Spleen (tissue), 11 donors: Measurements from ENCODE around the gene FYN. TPM values are rescaled to one million over a fixed set of nuclear protein-coding genes. Genes with fewer than 3 reads are reported as not detected.
"Not testable (repeated sequence)": the region's sequence is repeated elsewhere in the genome, so short reads cannot be mapped to it uniquely, and the experiment has no call there.

Experiments used
- DNase-seq: peaks from one replicate; pipeline ENCODE4 v3.0.0-alpha.2; 2020
- H3K27ac ChIP-seq, 8 donors: fragments of 200-600 bp; sonication (generic) in 7 of 8; 1 replicate in 4 of 8; 2 replicates in 4 of 8; pipeline versions ENCODE4 v1.5.0 to v1.8.0; 2016 to 2021; ENCODE audit warnings: inconsistent platforms in 4 of 8, mild to moderate bottlenecking in 4 of 8, moderate library complexity in 1 of 8
- H3K27me3 ChIP-seq, 7 donors: fragments of 200-600 bp; sonication (generic) in 6 of 7; replicated peaks in 1 of 7; 1 replicate in 4 of 7; 2 replicates in 3 of 7; pipeline versions ENCODE4 v1.5.0 to v1.8.0; 2016 to 2021; ENCODE audit warnings: inconsistent platforms in 3 of 7, mild to moderate bottlenecking in 1 of 7
- H3K36me3 ChIP-seq, 6 donors: fragments of 200-600 bp; sonication (generic) in 5 of 6; 1 replicate in 4 of 6; 2 replicates in 2 of 6; pipeline versions ENCODE4 v1.5.0 to v1.8.0; 2016 to 2021; ENCODE audit warnings: inconsistent platforms in 2 of 6
- H3K4me1 ChIP-seq, 6 donors: fragments of 200-600 bp; sonication (generic) in 5 of 6; 1 replicate in 3 of 6; 2 replicates in 3 of 6; pipeline versions ENCODE4 v1.5.0 to v1.8.0; 2016 to 2021; ENCODE audit warnings: inconsistent platforms in 3 of 6
- H3K4me3 ChIP-seq, 8 donors: fragments of 200-600 bp; sonication (generic) in 7 of 8; 1 replicate in 4 of 8; 2 replicates in 4 of 8; pipeline versions ENCODE4 v1.5.0 to v1.8.0; 2016 to 2021; ENCODE audit warnings: inconsistent platforms in 4 of 8, mild to moderate bottlenecking in 4 of 8, moderate library complexity in 2 of 8
- H3K9me3 ChIP-seq, 8 donors: fragments of 200-600 bp; sonication (generic) in 7 of 8; 1 replicate in 4 of 8; 2 replicates in 4 of 8; pipeline versions ENCODE4 v1.5.0 to v1.8.0; 2016 to 2021; ENCODE audit warnings: inconsistent platforms in 4 of 8
- CTCF ChIP-seq, 11 experiments: fragments of 200-600 bp in 7 of 11; fragments of 450-650 bp in 4 of 11; sonication (generic) in 4 of 11; IDR thresholded peaks in 8 of 11; conservative IDR thresholded peaks in 3 of 11; 1 replicate in 7 of 11; 2 replicates in 4 of 11; pipeline versions ENCODE4 v1.4.0 to v1.8.0; 2016 to 2021; ENCODE audit warnings: antibody characterized with exemption in 11 of 11, inconsistent platforms in 4 of 11, mild to moderate bottlenecking in 1 of 11
- POLR2A ChIP-seq, 3 donors: fragments of 450-650 bp; IDR thresholded peaks; one replicate each; pipeline ENCODE4 v1.5.1; 2017; ENCODE audit warnings: antibody characterized with exemption in 3 of 3, mild to moderate bottlenecking in 1 of 3
- POLR2AphosphoS5 ChIP-seq, 3 donors: sonication (generic); formaldehyde crosslinking; IDR thresholded peaks; one replicate each; pipeline ENCODE4 v1.5.1; 2017; ENCODE audit warnings: antibody characterized with exemption in 3 of 3
- WGBS, 5 donors: extraction: QIAGEN DNeasy Blood & Tissue Kit in 3 of 5; methylation state at CpG; one replicate each; pipeline versions ENCODE4 v1.1.5 to v1.1.7; 2013 to 2018; 5-methylcytosine and 5-hydroxymethylcytosine counted together
- intact Hi-C: fragments of 100-400 bp; cut with DNase I; formaldehyde crosslinking; loops from one replicate; pipeline ENCODE4 v1.15.0; 2023; ENCODE audit warnings: low total_unique reads
- polyA plus RNA-seq, 3 donors: library from polyadenylated mRNA; stranded (reverse); fragments of 200-250 nt; gene quantifications; one replicate each; pipeline ENCODE4 v1.2.1, GENCODE V29; 2013
- total RNA-seq, 7 donors: library from RNA; depleted of rRNA in 3 of 7; stranded (reverse); fragments of >200 nt in 3 of 7; fragmentation: NEBNext Ultra II Directional in 4 of 7; extraction: Animal tissue kit (Norgen Biotek cat#: 25700) in 4 of 7; gene quantifications; one replicate each; pipeline versions ENCODE4 v1.1.0 to v1.2.1, GENCODE V29; 2016 to 2021
- donor health status: healthy with polysubstance abuse.
- donor health status: DM: no; HTN: no; CAD: no; lungs with moderate emphysema.
- donor health status: DM: no; HTN: no; CAD: no.
- donor health status: Bipolar disorder and iron deficiency.
- donor health status: healthy.
- donor health status: DM: no; HTN: no; CAD: no.
- donor health status: DM: yes; HTN: yes; CAD: no.

FYN gene
- total and polyA plus RNA-seq, 10 donors, result 56.6 to 409 (median 205) TPM

- WGBS, 5 donors, result 82 to 93% (median 88%) methylated on average over 4 of the region's 4 CpGs
- Histone ChIP-seq H3K27ac (peak overlapping the region in 2 of 8 donors; percentile 5 to 45), H3K4me1 (peaks cover 1 to 67% (median 27%) of the 10 kb centered on the region in 6 donors), H3K4me3 (no peak overlapping the region), H3K36me3 (no peaks in the 10 kb centered on the region), H3K27me3 (no peaks in the 10 kb centered on the region), H3K9me3 (no peaks in the 10 kb centered on the region)
- TF ChIP-seq POLR2A (IDR thresholded peaks at IDR 0.05), result no peak
- TF ChIP-seq CTCF (IDR thresholded peaks at IDR 0.05 in 8 of 11, conservative IDR thresholded peaks at IDR 0.05 in 3 of 11), result no peak
- TF ChIP-seq POLR2AphosphoS5 (IDR thresholded peaks at IDR 0.05), result no peak
- DNase-seq, result no peak
- intact Hi-C loops, result no loop called here
Measured at GRCh38 chr6:111789598-111789997, 83.7 kb downstream of the FYN start.

- Histone ChIP-seq H3K27ac (peak overlapping the region in 3 of 8 donors; percentile 1 to 45 (median 5)), H3K4me1 (peaks cover 6 to 67% (median 27%) of the 10 kb centered on the region in 6 donors), H3K27me3 (no peaks in the 10 kb centered on the region), H3K36me3 (peaks cover 0 to 5% (median 0%) of the 10 kb centered on the region in 6 donors), H3K9me3 (no peaks in the 10 kb centered on the region), H3K4me3 (no peak overlapping the region)
- DNase-seq, result no peak
- 87 to 100% (median 94%) methylated on average over 1 of the region's 1 CpG for WGBS, 5 donors
- intact Hi-C loops, result no loop called here
- TF ChIP-seq POLR2A (IDR thresholded peaks at IDR 0.05), result no peak
Measured at GRCh38 chr6:111788379-111789276, 84.6 kb downstream of the FYN start.

- H3K27me3 ChIP-seq, H3K27ac ChIP-seq, H3K9me3 ChIP-seq, H3K36me3 ChIP-seq, intact Hi-C loops, DNase-seq, H3K4me3 ChIP-seq: not testable (repeated sequence)
- peaks cover 6 to 73% (median 38%) of the 10 kb centered on the region in 6 donors for H3K4me1 ChIP-seq
- 97 to 100% (median 97%) methylated on average over 2 of the region's 2 CpGs for WGBS, 5 donors
Measured at GRCh38 chr6:111786151-111786550, 87.1 kb downstream of the FYN start.

GRCh38 chr6:111784433-111784832, 88.8 kb downstream of the FYN start:
- Histone ChIP-seq H3K4me1 (peaks cover 11 to 75% (median 36%) of the 10 kb centered on the region in 6 donors), H3K27ac (peak overlapping the region in 4 of 8 donors; percentile 4 to 75 (median 25)), H3K36me3 (peaks cover 0 to 8% (median 0%) of the 10 kb centered on the region in 6 donors), H3K27me3 (no peaks in the 10 kb centered on the region), H3K9me3 (no peaks in the 10 kb centered on the region), H3K4me3 (no peak overlapping the region)
- intact Hi-C loops, result no loop called here
- TF ChIP-seq POLR2AphosphoS5 (IDR thresholded peaks at IDR 0.05) (no peak), POLR2A (IDR thresholded peaks at IDR 0.05) (no peak), CTCF (IDR thresholded peaks at IDR 0.05 in 8 of 11, conservative IDR thresholded peaks at IDR 0.05 in 3 of 11) (no peak)
- 21 to 33% (median 25%) methylated on average over 2 of the region's 2 CpGs for WGBS, 5 donors
- DNase-seq, result no peak

- Histone ChIP-seq H3K9me3 (no peaks in the 10 kb centered on the region), H3K36me3 (peaks cover 0 to 15% (median 0%) of the 10 kb centered on the region in 6 donors), H3K27me3 (no peaks in the 10 kb centered on the region), H3K27ac (peak overlapping the region in 2 of 8 donors; percentile 61 to 75), H3K4me3 (no peak overlapping the region), H3K4me1 (peaks cover 7 to 74% (median 38%) of the 10 kb centered on the region in 6 donors)
- WGBS, 5 donors, result 64 to 88% (median 79%) methylated on average over 3 of the region's 3 CpGs
- TF ChIP-seq POLR2AphosphoS5 (IDR thresholded peaks at IDR 0.05) (no peak), POLR2A (IDR thresholded peaks at IDR 0.05) (no peak), CTCF (IDR thresholded peaks at IDR 0.05 in 8 of 11, conservative IDR thresholded peaks at IDR 0.05 in 3 of 11) (no peak)
- intact Hi-C loops, result no loop called here
- DNase-seq, result no peak
Measured at GRCh38 chr6:111782887-111783466, 90.3 kb downstream of the FYN start.
